Parathyroid adenoma (tissue), 2 donors: ENCODE data around the gene MVB12A.

ENCODE experiments used
- H2AFZ ChIP-seq: fragments of 300-600 bp; sonication (generic); one replicate; pipeline ENCODE4 v1.7.0; 2017; ENCODE audit warnings: antibody characterized with exemption, mild to moderate bottlenecking
- H3K27ac ChIP-seq: fragments of 300-600 bp; sonication (generic); one replicate; pipeline ENCODE4 v1.7.0; 2017
- H3K27me3 ChIP-seq: fragments of 300-600 bp; sonication (generic); one replicate; pipeline ENCODE4 v1.7.0; 2017; ENCODE audit warnings: low read length; ENCODE audit not compliant: control insufficient read depth, insufficient read depth
- H3K36me3 ChIP-seq: fragments of 300-600 bp; sonication (generic); one replicate; pipeline ENCODE4 v1.7.0; 2017; ENCODE audit warnings: low read length; ENCODE audit not compliant: control insufficient read depth, insufficient read depth
- H3K4me1 ChIP-seq: fragments of 300-600 bp; sonication (generic); one replicate; pipeline ENCODE4 v1.7.0; 2017; ENCODE audit warnings: control low read depth
- H3K4me2 ChIP-seq: fragments of 300-600 bp; sonication (generic); one replicate; pipeline ENCODE4 v1.7.0; 2017; ENCODE audit warnings: low read length
- H3K4me3 ChIP-seq: fragments of 300-600 bp; sonication (generic); one replicate; pipeline ENCODE4 v1.7.0; 2017; ENCODE audit warnings: low read depth, low read length
- H3K79me2 ChIP-seq: fragments of 300-600 bp; sonication (generic); one replicate; pipeline ENCODE4 v1.7.0; 2017; ENCODE audit warnings: control low read depth
- H3K9ac ChIP-seq: fragments of 300-600 bp; sonication (generic); one replicate; pipeline ENCODE4 v1.7.0; 2017; ENCODE audit warnings: mild to moderate bottlenecking
- H3K9me3 ChIP-seq: fragments of 300-600 bp; sonication (generic); one replicate; pipeline ENCODE4 v1.7.0; 2017; ENCODE audit warnings: low read length; ENCODE audit not compliant: control insufficient read depth
- TF ChIP-seq, protein P1 (sequence below): fragments of 300-600 bp; sonication (generic); IDR thresholded peaks from one replicate; pipeline ENCODE4 v1.7.0; 2017; ENCODE audit warnings: antibody characterized with exemption, mild to moderate bottlenecking
- donor health status: primary hyperparathyroidism.

The MVB12A gene

DNA sequence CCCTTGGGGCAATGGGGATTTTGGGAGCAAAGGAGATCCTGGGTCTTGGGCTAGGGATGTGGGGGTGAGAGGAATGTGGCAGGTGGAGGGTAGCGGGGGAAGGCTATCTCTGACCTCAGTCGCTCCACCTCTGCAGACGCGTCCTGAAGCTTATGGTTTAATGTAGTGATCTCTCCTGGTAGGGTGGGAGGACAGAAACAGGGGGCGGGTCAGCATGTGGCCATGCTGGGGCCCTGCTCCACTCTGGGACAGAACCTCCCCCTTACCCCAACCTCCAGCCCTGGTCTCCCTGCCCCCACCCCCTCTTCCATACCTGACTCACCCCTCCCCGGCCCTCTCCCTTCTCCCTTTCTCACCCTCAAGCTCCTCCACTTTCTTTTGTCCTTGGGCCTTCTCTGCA is 15.8 kb upstream of the MVB12A start:
- Histone ChIP-seq H3K4me1 (no peaks in the 10 kb centered on the region), H3K79me2 (no peaks in the 10 kb centered on the region), H3K4me3 (no peak overlapping the region), H3K9me3 (no peaks in the 10 kb centered on the region), H3K9ac (no peak overlapping the region), H3K4me2 (peak overlapping the region; percentile 30), H3K27me3 (no peaks in the 10 kb centered on the region), H3K36me3 (no peaks in the 10 kb centered on the region), H2AFZ (no peak overlapping the region), H3K27ac (no peak overlapping the region)
- TF ChIP-seq, protein P1, sequence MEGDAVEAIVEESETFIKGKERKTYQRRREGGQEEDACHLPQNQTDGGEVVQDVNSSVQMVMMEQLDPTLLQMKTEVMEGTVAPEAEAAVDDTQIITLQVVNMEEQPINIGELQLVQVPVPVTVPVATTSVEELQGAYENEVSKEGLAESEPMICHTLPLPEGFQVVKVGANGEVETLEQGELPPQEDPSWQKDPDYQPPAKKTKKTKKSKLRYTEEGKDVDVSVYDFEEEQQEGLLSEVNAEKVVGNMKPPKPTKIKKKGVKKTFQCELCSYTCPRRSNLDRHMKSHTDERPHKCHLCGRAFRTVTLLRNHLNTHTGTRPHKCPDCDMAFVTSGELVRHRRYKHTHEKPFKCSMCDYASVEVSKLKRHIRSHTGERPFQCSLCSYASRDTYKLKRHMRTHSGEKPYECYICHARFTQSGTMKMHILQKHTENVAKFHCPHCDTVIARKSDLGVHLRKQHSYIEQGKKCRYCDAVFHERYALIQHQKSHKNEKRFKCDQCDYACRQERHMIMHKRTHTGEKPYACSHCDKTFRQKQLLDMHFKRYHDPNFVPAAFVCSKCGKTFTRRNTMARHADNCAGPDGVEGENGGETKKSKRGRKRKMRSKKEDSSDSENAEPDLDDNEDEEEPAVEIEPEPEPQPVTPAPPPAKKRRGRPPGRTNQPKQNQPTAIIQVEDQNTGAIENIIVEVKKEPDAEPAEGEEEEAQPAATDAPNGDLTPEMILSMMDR = no peak

DNA sequence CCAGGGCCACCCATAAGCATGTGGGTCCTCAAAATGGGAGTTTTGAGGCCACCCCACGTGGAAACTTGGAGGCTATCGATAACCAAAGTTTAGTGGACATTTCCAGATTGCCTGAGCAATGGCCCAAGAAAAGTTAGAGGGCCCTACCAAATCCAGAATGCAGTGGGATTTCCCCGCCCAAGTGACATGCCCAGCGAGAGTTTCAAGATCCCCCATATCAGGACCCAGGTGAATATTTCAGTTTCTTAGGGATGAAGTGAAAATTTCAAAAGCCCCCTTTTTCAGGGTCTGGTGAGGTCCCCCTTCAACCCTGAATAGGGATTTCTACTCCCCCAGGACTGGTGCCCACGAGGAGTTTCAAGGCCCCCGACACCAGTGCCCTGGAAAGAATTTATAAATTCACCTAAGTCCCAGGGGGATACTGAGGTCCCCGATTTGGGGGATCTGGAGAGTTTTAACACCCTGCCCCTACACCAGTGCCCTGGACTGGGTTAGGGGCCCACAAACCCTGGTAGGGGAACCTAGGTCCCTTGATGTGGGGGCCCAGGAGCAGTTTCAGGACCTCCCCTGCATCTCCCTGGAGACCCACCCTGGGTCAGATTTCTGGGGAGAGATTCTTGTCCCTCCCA is 15.1 kb upstream of the MVB12A start:
- H3K4me3 ChIP-seq = peak overlapping the region; percentile 36
- no peak overlapping the region for H3K9ac ChIP-seq
- no peaks in the 10 kb centered on the region for H3K9me3 ChIP-seq
- no peaks in the 10 kb centered on the region for H3K79me2 ChIP-seq
- no peak overlapping the region for H3K27ac ChIP-seq
- no peaks in the 10 kb centered on the region for H3K4me1 ChIP-seq
- TF ChIP-seq, protein P1 = no peak
- no peaks in the 10 kb centered on the region for H3K27me3 ChIP-seq
- H3K36me3 ChIP-seq = no peaks in the 10 kb centered on the region
- H2AFZ ChIP-seq = no peak overlapping the region
- H3K4me2 ChIP-seq = peak overlapping the region; percentile 30

DNA sequence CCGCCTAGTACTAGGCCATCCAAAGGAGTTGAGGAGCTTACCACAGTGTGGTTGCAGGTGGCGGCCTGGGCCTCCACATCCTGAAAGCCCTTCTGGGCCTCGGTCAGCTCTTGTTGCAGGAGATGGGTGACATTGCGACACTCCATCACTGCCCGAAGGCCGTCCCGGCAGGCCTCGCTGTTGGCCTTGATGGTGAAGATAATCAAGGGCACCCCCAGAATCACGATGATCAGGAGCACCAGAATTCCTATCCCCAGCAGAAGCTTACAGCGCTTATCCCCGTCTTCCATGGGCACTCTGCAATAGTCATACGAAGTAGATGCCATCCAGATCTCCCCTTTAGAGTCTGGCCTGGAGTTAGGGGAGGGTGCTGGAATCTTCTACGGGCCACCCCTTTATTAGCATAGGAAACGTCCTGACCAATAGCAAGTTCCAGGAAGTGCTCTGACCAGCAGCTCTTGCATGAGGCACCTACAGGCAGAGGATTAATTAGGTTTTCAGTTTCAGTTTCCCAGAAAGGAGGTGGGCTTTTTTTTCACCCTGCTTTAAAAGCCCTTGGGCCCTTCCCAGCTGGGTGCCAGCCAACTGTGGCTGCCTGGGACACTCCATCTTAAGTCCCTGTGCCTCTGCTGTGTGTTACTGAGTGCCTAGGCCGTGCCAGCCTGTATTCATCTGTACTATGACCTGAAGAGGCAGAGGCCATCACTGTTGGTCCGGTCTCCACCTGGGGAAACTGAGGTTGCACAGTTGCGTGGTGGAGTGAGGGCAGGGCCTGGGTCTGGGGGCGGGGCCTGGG is 14.4 kb upstream of the MVB12A start, which contains the start of gene BST2:
TSS of gene BST2 (minus strand) at position 381 of the 796 bp plus-strand sequence. CDS start at position 326, 55 bp downstream.
- Histone ChIP-seq H3K9me3 (no peaks in the 10 kb centered on the region), H3K4me2 (peak within 1 kb of the TSS; percentile 30), H3K27me3 (no peaks in the 10 kb centered on the region), H3K79me2 (no peaks in the 10 kb centered on the region), H3K9ac (no peak within 1 kb of the TSS), H3K4me3 (peak within 1 kb of the TSS; percentile 36), H3K27ac (peak within 1 kb of the TSS; percentile 69), H2AFZ (no peak within 1 kb of the TSS), H3K4me1 (no peaks in the 10 kb centered on the region), H3K36me3 (no peaks in the 10 kb centered on the region)
- TF ChIP-seq, protein P1 = no peak

DNA sequence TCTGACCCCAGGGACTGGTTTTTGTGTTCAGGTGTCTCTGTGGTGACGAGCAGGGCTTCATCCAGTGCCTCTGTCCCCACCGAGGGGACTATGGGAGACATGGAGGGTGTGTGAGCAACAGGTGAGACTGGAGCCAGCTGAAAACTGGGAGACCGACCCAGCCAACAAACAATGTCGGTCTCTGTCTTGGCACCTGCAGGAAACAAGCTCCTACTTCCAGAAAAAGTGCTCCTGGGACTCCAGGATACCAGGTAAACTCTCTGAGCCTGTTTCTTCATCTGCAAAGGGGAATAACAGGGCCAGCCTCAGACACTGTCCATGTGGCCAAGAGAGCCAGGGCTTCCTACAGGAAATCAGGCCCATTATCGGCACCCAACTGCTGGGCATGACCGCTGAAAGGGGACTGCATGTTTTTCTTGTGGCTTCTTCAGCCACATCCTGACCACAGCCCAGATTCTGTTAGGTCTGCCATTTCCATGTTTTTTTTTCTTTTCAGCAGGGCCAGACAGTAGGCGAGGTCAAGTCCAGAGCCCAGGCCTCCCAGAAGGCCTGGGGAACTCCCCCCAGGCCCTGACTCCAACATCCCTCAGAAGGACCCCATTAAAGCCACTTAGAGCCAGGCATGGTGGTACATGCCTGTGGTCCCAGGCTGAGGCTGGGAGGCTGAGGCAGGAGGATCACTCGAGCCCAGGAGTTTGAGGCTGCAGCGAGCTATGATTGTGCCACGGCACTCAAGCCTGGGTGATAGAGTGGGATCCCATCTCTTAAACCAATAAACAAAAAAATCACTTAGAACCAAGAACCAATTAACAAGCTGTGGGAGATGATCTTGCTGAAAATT is 13.6 kb upstream of the MVB12A start:
- no peaks in the 10 kb centered on the region for H3K36me3 ChIP-seq
- peak overlapping the region; percentile 12 for H3K4me3 ChIP-seq
- H3K79me2 ChIP-seq = no peaks in the 10 kb centered on the region
- H2AFZ ChIP-seq = no peak overlapping the region
- no peaks in the 10 kb centered on the region for H3K4me1 ChIP-seq
- H3K27ac ChIP-seq = peak overlapping the region; percentile 69
- TF ChIP-seq, protein P1 = no peak
- peak overlapping the region; percentile 3 for H3K4me2 ChIP-seq
- no peaks in the 10 kb centered on the region for H3K9me3 ChIP-seq
- H3K9ac ChIP-seq = no peak overlapping the region
- no peaks in the 10 kb centered on the region for H3K27me3 ChIP-seq
